Retinal pigment epithelial cell (primary cell): ENCODE data around the gene C2CD2.

Source experiments
- DNase-seq: peaks from one replicate; pipeline ENCODE4 v3.0.0-alpha.2; 2010; ENCODE audit warnings: low read depth
- H3K4me3 ChIP-seq: 2 replicates; pipeline ENCODE4 v1.5.1; 2011; ENCODE audit warnings: mild to moderate bottlenecking, low read length, control low read depth, moderate library complexity
- TF ChIP-seq, protein P1 (sequence below): conservative IDR thresholded peaks from 2 replicates; pipeline ENCODE4 v1.5.1; 2011; ENCODE audit warnings: low read depth, low read length, control low read depth, inconsistent platforms

C2CD2 gene

DNA sequence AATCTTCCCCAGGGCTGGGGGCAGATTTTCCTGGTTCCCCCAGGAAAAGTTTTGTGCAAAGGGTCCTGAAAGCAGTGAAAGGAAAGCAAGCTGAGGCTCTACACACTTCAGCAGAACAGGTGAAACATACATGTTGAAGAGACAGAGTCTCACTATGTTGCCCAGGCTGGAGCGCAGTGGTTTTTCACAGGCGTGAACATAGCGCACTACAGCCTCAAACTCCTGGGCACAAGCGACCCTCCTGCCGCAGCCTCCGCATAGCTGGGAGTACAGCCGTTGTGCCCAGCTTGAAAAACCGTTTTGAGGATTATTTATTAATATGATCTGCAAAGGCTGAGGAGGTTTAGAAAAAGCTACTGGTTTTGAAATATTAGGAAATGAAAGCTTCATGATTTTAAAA is 86.5 kb downstream of the C2CD2 start:
- no peak for DNase-seq
- TF ChIP-seq, protein P1, sequence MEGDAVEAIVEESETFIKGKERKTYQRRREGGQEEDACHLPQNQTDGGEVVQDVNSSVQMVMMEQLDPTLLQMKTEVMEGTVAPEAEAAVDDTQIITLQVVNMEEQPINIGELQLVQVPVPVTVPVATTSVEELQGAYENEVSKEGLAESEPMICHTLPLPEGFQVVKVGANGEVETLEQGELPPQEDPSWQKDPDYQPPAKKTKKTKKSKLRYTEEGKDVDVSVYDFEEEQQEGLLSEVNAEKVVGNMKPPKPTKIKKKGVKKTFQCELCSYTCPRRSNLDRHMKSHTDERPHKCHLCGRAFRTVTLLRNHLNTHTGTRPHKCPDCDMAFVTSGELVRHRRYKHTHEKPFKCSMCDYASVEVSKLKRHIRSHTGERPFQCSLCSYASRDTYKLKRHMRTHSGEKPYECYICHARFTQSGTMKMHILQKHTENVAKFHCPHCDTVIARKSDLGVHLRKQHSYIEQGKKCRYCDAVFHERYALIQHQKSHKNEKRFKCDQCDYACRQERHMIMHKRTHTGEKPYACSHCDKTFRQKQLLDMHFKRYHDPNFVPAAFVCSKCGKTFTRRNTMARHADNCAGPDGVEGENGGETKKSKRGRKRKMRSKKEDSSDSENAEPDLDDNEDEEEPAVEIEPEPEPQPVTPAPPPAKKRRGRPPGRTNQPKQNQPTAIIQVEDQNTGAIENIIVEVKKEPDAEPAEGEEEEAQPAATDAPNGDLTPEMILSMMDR, result no peak

DNA sequence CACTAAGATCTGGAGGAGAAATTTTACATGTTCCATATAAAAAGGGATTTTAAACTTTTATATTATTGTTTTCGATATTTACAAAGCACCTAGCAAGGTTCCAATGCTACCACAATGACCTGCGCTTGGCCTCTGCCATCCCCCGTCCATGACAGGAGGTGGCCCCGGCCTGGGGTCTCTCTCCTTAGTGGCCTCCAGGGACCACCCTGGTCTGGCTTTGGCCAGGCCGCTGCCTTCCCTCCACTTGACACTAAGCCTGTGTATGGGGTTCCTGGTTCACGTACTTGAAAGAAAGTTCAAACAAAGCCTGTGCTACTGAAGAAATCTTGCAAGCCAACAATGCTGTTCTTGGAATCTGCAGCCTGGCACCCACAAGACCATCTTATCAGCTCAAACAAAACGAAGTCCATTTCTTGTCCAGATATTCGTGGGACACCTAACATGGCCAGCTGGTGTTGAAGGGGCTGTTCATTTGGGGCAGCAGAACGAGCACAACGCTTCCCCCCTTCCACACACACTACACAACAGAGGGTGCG is 87.5 kb downstream of the C2CD2 start:
- TF ChIP-seq, protein P1, result no peak
- H3K4me3 ChIP-seq, result no peak overlapping the region
- no peak for DNase-seq

More for the DNA sequence above, 86.5 kb downstream of the C2CD2 start:
- H3K4me3 ChIP-seq, result no peak overlapping the region

DNA sequence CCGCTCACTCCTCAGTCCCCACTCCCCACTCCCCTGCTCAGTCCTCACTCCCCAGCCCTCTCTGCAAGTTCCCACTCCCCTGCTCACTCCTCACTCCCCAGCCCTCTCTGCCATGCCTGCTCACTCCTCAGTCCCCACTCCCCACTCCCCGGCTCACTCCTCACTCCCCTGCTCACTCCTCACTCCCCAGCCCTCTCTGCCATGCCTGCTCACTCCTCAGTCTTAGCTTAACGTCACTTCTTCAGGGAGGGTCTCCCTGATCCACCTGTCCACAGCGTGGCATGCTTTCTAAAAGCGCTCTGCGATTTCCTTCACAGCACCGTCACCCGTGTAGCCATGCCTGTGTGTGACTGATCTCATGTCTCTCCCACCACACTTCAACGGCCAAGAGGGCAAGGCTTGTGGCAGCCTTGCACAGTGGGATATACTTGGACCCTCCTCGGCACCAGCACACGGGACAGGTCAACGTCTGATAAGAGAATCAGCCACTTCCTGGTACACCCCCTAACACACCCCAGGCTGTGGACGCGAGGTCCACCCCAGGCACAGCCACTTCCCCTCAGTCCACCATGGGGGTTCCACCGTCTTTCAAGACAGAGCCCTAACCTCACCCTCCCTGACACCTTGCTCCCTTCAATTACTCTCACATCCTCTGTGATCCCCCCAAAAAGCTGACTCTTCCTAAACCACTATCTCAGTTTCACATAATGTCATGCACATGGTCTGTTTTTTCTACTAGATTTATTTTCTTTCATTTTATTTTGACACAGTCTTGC is 88.6 kb downstream of the C2CD2 start:
- no peak for DNase-seq

DNA sequence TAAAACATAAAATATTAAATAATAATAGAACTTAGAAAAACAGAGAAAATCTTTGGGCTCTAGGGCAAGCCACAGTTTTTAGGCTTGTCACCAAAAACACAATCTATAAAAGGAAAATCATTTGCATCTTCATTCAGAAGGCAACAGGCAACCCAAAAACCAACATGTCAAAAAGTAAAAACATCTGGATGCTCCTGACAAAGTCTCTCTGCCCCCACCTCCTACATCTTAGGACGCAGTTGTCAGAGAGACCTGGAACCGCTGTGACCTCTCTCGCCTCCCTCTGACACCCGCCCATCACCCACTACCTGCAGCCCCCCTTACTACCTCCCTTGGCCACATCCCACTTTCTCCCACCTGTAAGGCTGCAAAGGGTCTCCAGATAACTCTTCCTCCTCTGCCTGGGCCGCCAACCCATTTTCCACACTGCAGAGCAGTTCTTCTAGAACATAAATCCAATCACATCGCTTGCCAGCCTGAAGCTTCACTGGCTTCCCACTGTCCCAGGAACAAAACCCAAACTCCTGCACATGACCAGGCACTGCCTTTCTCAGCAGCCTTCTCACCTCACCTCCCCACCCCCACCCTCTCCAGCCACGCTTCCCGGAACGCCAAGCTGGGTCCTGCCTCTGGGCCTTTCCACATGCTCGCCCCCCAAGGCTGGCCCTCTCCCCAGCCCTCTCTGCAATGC is 89.4 kb downstream of the C2CD2 start:
- no peak overlapping the region for H3K4me3 ChIP-seq
- TF ChIP-seq, protein P1, result no peak
- no peak for DNase-seq

More for the DNA sequence above, 88.6 kb downstream of the C2CD2 start:
- TF ChIP-seq, protein P1, result no peak
- no peak overlapping the region for H3K4me3 ChIP-seq

DNA sequence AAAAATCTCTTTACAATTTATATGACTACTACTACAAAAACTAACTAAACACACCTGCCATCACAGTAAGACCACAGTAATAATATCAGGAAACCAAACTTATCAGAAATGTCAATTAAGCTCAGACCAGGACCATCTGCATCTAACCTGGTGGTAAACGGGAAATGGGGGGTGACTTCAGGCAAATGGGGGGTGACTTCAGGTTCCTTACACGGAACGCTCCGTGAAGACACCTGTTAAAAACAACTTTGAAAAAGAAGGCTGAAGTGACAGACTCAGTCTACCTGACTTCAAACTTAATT is 90.4 kb downstream of the C2CD2 start:
- TF ChIP-seq, protein P1, result no peak
- no peak overlapping the region for H3K4me3 ChIP-seq
- DNase-seq, result no peak

DNA sequence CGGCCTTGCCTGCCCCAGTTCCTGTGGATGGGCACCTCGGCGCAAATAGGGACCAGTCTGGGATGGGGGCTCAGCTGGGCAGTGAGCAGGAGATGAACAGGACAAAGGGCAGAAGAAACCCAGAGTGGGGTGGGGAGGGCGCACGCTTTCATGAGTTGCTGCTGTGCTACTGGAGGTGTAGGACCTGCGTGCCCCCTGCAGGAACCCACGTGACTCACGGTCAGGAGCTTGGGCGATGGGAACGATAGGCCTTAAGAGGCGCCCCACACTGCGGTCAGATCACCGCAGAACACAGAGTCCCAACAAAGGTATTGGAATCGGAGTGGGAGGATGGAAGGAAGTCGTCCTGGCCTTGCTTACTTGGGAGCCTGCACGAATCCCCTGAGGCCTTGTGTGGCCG is 91.8 kb downstream of the C2CD2 start:
- H3K4me3 ChIP-seq, result no peak overlapping the region
- TF ChIP-seq, protein P1, result no peak
- no peak for DNase-seq
